ENCODE data around the gene SHPK.

Gene SHPK, protein sequence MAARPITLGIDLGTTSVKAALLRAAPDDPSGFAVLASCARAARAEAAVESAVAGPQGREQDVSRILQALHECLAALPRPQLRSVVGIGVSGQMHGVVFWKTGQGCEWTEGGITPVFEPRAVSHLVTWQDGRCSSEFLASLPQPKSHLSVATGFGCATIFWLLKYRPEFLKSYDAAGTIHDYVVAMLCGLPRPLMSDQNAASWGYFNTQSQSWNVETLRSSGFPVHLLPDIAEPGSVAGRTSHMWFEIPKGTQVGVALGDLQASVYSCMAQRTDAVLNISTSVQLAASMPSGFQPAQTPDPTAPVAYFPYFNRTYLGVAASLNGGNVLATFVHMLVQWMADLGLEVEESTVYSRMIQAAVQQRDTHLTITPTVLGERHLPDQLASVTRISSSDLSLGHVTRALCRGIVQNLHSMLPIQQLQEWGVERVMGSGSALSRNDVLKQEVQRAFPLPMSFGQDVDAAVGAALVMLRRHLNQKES

GRCh38 chr17:3636154-3636907, at the start of gene SHPK, which contains the start of gene CTNS:
SHPK (minus strand) TSS chr17:3636250; CDS start chr17:3636219, 31 bp downstream.
CTNS (plus strand) TSS chr17:3636760; CDS start chr17:3640207, 3,447 bp downstream.
- peak; percentile 98 for DNase-seq

DNA sequence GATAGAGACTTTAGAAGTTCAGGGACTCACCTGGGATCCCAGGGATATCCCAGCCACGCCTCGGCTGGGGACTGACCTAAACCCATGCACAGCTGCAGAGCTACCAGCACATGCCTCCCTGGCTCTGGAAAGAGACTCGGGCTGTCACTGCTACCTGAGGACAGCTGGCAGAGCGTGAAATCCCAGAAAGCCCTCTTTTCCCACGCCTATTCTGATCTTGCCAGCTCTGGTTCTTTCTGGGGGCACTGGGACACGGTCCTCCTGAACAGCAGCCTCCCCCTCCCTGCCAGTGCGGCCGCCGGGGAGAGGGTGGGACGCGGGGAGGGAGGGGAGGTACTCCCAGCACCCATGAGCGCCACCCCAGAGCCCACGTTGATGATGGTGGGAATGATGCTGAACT, 49.1 kb upstream of the SHPK start:
- no peak for DNase-seq

GRCh38 chr17:3683054-3683511, 47.0 kb upstream of the SHPK start:
- DNase-seq = peak; percentile 82

GRCh38 chr17:3682033-3682432, 46.0 kb upstream of the SHPK start:
- no peak for DNase-seq

DNA sequence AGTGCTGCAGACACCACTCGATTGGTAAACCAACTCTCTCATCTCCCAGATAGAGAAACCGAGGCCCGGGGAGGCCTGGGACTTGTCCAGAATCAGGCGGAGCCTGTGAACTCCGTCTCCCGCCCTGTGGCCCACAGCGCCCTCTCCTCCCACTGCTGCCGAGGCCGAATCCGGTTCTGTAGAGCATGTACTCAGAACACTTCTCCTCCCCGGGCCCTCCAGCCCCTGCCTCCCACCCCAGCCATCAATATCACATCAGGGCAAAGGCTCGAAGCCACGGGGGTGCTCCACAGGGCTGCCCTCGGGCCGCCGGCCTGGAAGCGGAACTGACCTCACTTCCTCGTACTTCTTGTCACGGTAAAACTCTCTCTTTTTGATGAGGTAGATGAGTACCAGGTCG, 45.5 kb upstream of the SHPK start:
- no peak for DNase-seq

GRCh38 chr17:3681057-3681456, 45.0 kb upstream of the SHPK start:
- DNase-seq = no peak

GRCh38 chr17:3679531-3680126, 43.6 kb upstream of the SHPK start:
- no peak for DNase-seq

- DNase-seq = no peak
These were observed 42.9 kb upstream of the SHPK start for GRCh38 chr17:3678821-3679530.

- no peak for DNase-seq
These were observed 42.2 kb upstream of the SHPK start for GRCh38 chr17:3678095-3678820.

DNA sequence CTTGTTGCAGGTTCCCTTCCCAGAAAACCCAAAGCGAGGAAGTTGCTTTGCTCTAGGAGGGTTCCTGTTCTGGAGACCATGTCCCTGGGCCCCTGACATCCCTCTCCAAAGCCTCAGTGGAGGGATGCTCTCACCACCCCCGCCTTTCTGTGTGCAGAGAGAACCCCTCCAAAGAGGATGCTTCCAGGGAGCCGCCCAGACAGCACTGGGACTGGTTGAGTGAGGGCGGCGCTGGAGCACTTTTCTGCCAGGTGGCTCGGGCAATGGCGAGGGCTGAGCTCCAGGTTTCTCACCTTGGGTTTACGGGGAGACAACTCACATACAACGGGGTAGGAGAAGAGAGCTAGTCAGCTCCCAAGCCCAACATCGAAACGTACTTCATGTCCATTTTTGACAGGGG, 39.8 kb upstream of the SHPK start:
- DNase-seq = no peak

DNA sequence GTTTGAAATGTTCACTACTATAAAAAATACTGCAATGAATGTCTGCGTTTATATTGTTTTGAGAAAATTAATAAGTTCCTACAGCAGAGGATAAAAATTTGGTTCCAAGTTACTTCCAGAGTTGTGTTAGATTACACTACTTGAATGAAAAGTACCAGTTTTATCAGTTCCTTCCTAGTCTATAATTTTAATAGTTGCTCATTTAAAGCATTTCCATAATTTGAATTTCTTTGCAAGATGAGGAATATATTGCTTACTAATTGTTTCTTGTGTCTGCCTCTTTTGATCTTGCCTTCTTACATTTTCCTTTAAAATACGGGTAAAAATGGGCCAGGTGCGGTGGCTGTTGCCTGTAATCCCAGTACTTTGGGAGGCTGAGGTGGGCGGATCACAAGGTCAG, 36.5 kb upstream of the SHPK start:
- DNase-seq = no peak

DNA sequence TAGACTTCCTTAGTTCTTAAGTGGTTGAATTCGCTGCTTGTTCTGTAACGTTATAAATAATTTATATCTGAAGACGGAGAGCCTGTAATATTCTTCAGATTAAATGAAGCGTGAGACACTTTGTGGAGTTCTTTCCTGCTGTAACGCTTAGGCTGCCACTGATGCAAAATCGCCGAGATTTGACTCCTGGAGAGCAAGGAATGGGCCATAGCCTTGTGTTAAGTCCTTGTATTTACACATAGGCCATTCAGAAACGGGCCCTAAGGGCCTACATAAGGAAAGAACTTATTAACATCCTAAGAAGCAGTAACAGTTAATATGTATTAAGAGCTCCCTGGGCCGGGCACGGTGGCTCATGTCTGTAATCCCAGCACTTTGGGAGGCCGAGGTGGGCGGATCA, 33.5 kb upstream of the SHPK start:
- DNase-seq = no peak

DNA sequence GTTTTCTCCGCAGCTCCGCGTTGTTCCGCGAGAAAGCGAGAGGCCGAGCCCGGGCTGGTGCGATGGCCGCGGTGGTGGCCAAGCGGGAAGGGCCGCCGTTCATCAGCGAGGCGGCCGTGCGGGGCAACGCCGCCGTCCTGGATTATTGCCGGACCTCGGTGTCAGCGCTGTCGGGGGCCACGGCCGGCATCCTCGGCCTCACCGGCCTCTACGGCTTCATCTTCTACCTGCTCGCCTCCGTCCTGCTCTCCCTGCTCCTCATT, 33.0 kb upstream of the SHPK start:
- no peak for DNase-seq

- DNase-seq = peak; percentile 99
These were observed 32.4 kb upstream of the SHPK start, which contains the start of the genes EMC6 and TAX1BP3 for GRCh38 chr17:3668279-3669084. EMC6 (plus strand) TSS chr17:3668812; CDS start chr17:3669147, 335 bp downstream. TAX1BP3 (minus strand) TSS chr17:3668578; CDS start chr17:3668526, 52 bp downstream.

DNA sequence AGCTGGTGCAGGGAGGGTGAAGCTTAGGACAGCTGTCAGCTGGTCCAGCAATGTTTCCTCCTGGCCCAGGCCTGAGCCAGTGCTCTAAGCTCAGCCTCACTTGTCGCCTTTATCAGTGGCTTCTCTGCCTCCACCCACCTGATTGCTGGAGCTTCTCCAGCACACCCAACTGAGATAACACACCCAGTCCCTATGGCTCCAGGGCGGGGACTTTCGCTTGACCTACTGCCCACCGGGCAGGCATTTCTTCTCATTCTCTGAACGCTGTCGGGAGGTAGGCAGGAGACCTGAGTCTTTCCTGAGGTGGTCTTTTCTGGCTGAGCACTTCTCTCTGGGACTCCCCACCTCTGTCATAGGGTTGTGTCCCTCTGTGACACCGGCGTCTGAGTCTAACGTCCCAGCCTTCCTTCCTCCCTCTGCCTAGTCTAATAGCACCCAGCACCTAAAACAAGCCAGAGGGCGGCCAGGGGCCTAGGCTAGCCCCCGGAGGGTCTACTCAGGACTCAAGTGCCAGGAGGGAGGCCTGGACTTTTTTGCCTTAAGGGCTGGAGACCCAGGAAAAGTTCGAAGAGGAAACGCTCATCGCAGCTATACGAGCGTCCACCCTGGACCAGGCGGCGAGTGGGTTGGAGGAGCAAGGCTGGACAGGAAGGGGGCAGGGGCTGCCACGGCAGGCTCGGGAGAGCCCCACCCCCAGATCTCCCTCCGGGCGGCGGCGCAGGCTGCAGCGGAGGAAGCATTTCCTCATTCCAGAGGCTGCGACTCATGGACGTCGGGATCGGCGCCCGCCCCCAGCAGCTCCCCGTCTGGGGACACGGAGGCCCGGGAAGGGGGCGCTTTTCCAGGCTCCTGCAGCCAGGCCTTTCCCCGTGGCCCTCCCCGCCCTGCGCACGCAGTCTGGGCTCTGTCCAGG, 31.6 kb upstream of the SHPK start:
- no peak for DNase-seq

DNA sequence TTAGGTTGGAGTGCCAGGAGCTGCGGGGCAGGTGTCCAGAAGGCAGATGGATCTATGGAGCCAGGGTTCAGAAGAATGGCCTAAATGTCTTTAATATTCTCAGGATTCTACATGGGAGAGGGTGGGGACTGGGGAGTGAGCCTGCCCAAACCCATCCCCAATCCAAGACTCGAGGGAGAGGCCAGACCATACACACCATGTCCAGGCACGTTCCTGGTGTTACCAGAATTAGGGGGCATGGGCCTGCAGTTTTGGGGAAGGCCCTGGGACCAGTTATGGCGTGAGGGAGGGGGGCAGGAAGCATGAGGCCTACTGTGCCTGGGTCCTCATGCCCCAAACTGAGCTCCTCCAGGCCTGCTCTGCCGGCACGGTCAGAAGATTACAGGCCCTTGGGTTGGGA, 30.5 kb upstream of the SHPK start:
- DNase-seq = no peak

DNA sequence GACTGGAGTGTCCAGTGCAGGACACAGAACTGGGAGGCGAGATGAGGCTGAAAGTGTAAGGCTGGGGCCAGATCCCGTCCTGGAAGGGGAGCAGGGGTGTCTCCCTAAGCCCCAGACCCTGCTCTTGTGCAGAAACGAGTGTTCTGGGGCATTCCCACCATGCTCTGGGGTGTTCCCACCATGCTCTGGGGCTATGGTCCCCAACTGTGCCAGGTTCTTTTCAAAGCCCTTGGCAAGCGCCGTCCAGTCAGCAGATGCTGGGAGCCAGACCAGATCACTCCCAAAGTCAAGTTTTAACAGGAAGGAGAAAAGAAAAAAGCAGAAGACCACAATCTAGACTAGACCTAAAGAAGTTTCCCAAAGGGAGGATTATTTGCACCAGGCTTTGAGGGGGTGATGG, 29.8 kb upstream of the SHPK start:
- no peak for DNase-seq

GRCh38 chr17:3663102-3664011, 27.3 kb upstream of the SHPK start:
- no peak for DNase-seq

GRCh38 chr17:3660311-3660891, 24.4 kb upstream of the SHPK start:
- DNase-seq = no peak
